GM18873 (cell line): ENCODE data around the gene PGC.

ENCODE experiments used
- ATAC-seq: cut with Tn5 transposase; IDR thresholded peaks from one replicate; pipeline ENCODE4 v1.9.1; 2021; ENCODE audit warnings: mild to moderate bottlenecking, moderate library complexity, moderate number of reproducible peaks; ENCODE audit not compliant: unreplicated experiment, low FRiP score

Gene PGC

GRCh38 chr6:41687501-41688175, 59.6 kb downstream of the PGC start:
- no peak for ATAC-seq
